HCT116 (cell line): Measurements from ENCODE around the gene KCND3. TPM values are rescaled to one million over a fixed set of nuclear protein-coding genes. Genes with fewer than 3 reads are reported as not detected.

ENCODE experiments used
- ATAC-seq: fragments of 200-7000 bp; cut with Tn5 transposase; 2 replicates; pipeline ENCODE4 v1.9.1; 2020; ENCODE audit warnings: mild to moderate bottlenecking, moderate library complexity
- BruUV-seq: library from RNA; stranded (reverse); fragments of 400-500 nt; replicated peaks from 2 replicates; lab custom pipeline; 2021; lab: Mats Ljungman, UMichigan
- CTCF ChIA-PET: fragments of 300-600 bp; sonication (Branson Sonifier 250); formaldehyde crosslinking; loops from one replicate; lab custom pipeline; 2021; ENCODE audit warnings: antibody characterized with exemption; lab: Charles Lee
- POLR2A ChIA-PET: fragments of 300-600, 350-600 bp; sonication (Branson Sonifier 250); formaldehyde crosslinking; loops from one replicate; lab custom pipeline; 2021; ENCODE audit warnings: antibody characterized with exemption; lab: Charles Lee
- RAD21 ChIA-PET, 2 experiments: fragments of 300-600 bp; sonication (Branson Sonifier 250); formaldehyde crosslinking; loops; one replicate each; lab custom pipeline; 2023; ENCODE audit warnings: low total read pairs in 2 of 2; ENCODE audit not compliant: uncharacterized antibody in 2 of 2, unreplicated experiment in 2 of 2, low non-redundant PET in 1 of 2; lab: Charles Lee
- DNase-seq: peaks from one replicate; pipeline ENCODE4 v3.0.0-alpha.2; 2010; ENCODE audit warnings: low read depth, low spot score
- H2AFZ ChIP-seq: fragments of 200-600 bp; shearing (Covaris generic), sonication (generic); 2 replicates; pipeline ENCODE4 v1.6.1; 2017; ENCODE audit warnings: low read depth, mixed run types, mixed read lengths, antibody characterized with exemption, low read length; ENCODE audit not compliant: poor library complexity, severe bottlenecking
- H3K27ac ChIP-seq: 2 replicates; pipeline ENCODE4 v1.5.1; 2012; ENCODE audit warnings: low read depth, low read length
- H3K27me3 ChIP-seq: fragments of 200-600 bp; sonication (generic); 2 replicates; pipeline ENCODE4 v1.6.1; 2016; ENCODE audit warnings: mixed run types, low read length, mixed read lengths; ENCODE audit not compliant: insufficient read depth
- H3K36me3 ChIP-seq, 2 experiments: fragments of 200-500 bp in 1 of 2; fragments of 200-600 bp in 1 of 2; sonication (Bioruptor generic) in 1 of 2; sonication (generic) in 1 of 2; 2 replicates each; pipeline versions ENCODE4 v1.5.1 to v1.6.1; 2014 to 2016; ENCODE audit warnings: low read length in 2 of 2, inconsistent platforms in 1 of 2, mixed read lengths in 1 of 2, mixed run types in 1 of 2; ENCODE audit not compliant: insufficient read depth in 2 of 2, control insufficient read depth in 1 of 2
- H3K4me1 ChIP-seq, 2 experiments: fragments of 200-600 bp in 1 of 2; sonication (generic) in 1 of 2; 2 replicates each; pipeline versions ENCODE4 v1.5.1 to v1.6.1; 2012 to 2017; ENCODE audit warnings: low read length in 2 of 2, inconsistent platforms in 1 of 2, mild to moderate bottlenecking in 1 of 2, mixed read lengths in 1 of 2, mixed run types in 1 of 2, moderate library complexity in 1 of 2; ENCODE audit not compliant: insufficient read depth in 2 of 2, control insufficient read depth in 1 of 2
- H3K4me2 ChIP-seq: fragments of 200-600 bp; sonication (generic); 2 replicates; pipeline ENCODE4 v1.6.1; 2017; ENCODE audit warnings: mixed run types, low read length, mixed read lengths
- H3K4me3 ChIP-seq, 2 experiments: fragments of 200-600 bp in 1 of 2; sonication (generic) in 1 of 2; replicated peaks in 1 of 2; 2 replicates each; pipeline ENCODE4 v1.5.1; 2011 to 2016; ENCODE audit warnings: low read length in 2 of 2, control low read depth in 1 of 2, low read depth in 1 of 2, mild to moderate bottlenecking in 1 of 2, mixed read lengths in 1 of 2, mixed run types in 1 of 2
- H3K79me2 ChIP-seq: fragments of 200-600 bp; sonication (generic); 2 replicates; pipeline ENCODE4 v1.6.1; 2017; ENCODE audit warnings: mild to moderate bottlenecking, mixed run types, low read length, moderate library complexity, mixed read lengths; ENCODE audit not compliant: insufficient read depth
- H3K9ac ChIP-seq: fragments of 200-600 bp; sonication (generic); 2 replicates; pipeline ENCODE4 v1.6.1; 2016; ENCODE audit warnings: low read length, mixed read lengths
- H3K9me2 ChIP-seq: fragments of 200-600 bp; sonication (generic), shearing (Covaris generic); 2 replicates; pipeline ENCODE4 v1.6.1; 2017; ENCODE audit warnings: mixed run types, mild to moderate bottlenecking, moderate library complexity; ENCODE audit not compliant: insufficient read depth
- H3K9me3 ChIP-seq, 2 experiments: fragments of 200-500 bp in 1 of 2; fragments of 200-600 bp in 1 of 2; sonication (Bioruptor generic) in 1 of 2; sonication (generic) in 1 of 2; 2 replicates each; pipeline ENCODE4 v1.6.1; 2014 to 2017; ENCODE audit warnings: low read length in 2 of 2, mixed read lengths in 2 of 2, inconsistent platforms in 1 of 2, low read depth in 1 of 2, mild to moderate bottlenecking in 1 of 2, mixed run types in 1 of 2, moderate library complexity in 1 of 2; ENCODE audit not compliant: control insufficient read depth in 1 of 2, insufficient read depth in 1 of 2
- H4K20me1 ChIP-seq: fragments of 200-600 bp; sonication (generic), shearing (Covaris generic); 2 replicates; pipeline ENCODE4 v1.6.1; 2017; ENCODE audit warnings: mixed run types, mild to moderate bottlenecking, moderate library complexity; ENCODE audit not compliant: insufficient read depth
- ATF3 ChIP-seq: IDR thresholded peaks from 2 replicates; pipeline ENCODE4 v1.6.1; 2012
- CBX3 ChIP-seq: IDR thresholded peaks from 2 replicates; pipeline ENCODE4 v1.6.1; 2012; ENCODE audit warnings: low read depth
- ELF1 ChIP-seq: IDR thresholded peaks from 2 replicates; pipeline ENCODE4 v1.6.1; 2012; ENCODE audit warnings: low read depth, borderline replicate concordance
- EZH2 ChIP-seq: fragments of 200-600 bp; sonication (generic); IDR thresholded peaks from 2 replicates; pipeline ENCODE4 v1.6.1; 2017; ENCODE audit warnings: antibody characterized with exemption, mixed run types
- MAX ChIP-seq: IDR thresholded peaks from 2 replicates; pipeline ENCODE4 v1.6.1; 2012
- POLR2AphosphoS5 ChIP-seq: IDR thresholded peaks from 2 replicates; pipeline ENCODE4 v1.6.1; 2011; ENCODE audit warnings: mild to moderate bottlenecking, low read depth, low read length, moderate library complexity
- SP1 ChIP-seq: IDR thresholded peaks from 2 replicates; pipeline ENCODE4 v1.6.1; 2012; ENCODE audit warnings: low read depth
- intact Hi-C: fragments of 100-400 bp; cut with micrococcal nuclease; formaldehyde crosslinking; loops from 2 replicates; pipeline ENCODE4 v1.10.0; 2022
- total RNA-seq: library from RNA; stranded (reverse); gene quantifications from one replicate; pipeline ENCODE4 v1.2.1, GENCODE V29; 2021; ENCODE audit not compliant: unreplicated experiment
- TF ChIP-seq, protein P1 (sequence below): IDR thresholded peaks from 2 replicates; pipeline ENCODE4 v1.6.1; 2012; ENCODE audit warnings: low read depth

KCND3 gene
- total RNA-seq, 1 experiment from 2014 or later: 0.44 TPM

- RAD21 ChIA-PET: no interaction called here
These were observed 212.2 kb downstream of the KCND3 start for GRCh38 chr1:111777301-111777700.

More at GRCh38 chr1:111777301-111777700, 212.2 kb downstream of the KCND3 start:
- BruUV-seq: no TSS peak
- no peaks in the 10 kb centered on the region for H3K9me3 ChIP-seq
- H3K4me2 ChIP-seq: no peak overlapping the region
- H3K4me3 ChIP-seq: no peak overlapping the region
- intact Hi-C loops: no loop called here
- TF ChIP-seq CBX3: no peak
- no peak for TF ChIP-seq EZH2
- no peak for TF ChIP-seq ATF3
- TF ChIP-seq SP1: no peak
- no peak for TF ChIP-seq MAX
- no peak for TF ChIP-seq POLR2AphosphoS5
- TF ChIP-seq, protein P1, sequence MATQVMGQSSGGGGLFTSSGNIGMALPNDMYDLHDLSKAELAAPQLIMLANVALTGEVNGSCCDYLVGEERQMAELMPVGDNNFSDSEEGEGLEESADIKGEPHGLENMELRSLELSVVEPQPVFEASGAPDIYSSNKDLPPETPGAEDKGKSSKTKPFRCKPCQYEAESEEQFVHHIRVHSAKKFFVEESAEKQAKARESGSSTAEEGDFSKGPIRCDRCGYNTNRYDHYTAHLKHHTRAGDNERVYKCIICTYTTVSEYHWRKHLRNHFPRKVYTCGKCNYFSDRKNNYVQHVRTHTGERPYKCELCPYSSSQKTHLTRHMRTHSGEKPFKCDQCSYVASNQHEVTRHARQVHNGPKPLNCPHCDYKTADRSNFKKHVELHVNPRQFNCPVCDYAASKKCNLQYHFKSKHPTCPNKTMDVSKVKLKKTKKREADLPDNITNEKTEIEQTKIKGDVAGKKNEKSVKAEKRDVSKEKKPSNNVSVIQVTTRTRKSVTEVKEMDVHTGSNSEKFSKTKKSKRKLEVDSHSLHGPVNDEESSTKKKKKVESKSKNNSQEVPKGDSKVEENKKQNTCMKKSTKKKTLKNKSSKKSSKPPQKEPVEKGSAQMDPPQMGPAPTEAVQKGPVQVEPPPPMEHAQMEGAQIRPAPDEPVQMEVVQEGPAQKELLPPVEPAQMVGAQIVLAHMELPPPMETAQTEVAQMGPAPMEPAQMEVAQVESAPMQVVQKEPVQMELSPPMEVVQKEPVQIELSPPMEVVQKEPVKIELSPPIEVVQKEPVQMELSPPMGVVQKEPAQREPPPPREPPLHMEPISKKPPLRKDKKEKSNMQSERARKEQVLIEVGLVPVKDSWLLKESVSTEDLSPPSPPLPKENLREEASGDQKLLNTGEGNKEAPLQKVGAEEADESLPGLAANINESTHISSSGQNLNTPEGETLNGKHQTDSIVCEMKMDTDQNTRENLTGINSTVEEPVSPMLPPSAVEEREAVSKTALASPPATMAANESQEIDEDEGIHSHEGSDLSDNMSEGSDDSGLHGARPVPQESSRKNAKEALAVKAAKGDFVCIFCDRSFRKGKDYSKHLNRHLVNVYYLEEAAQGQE: no peak
- TF ChIP-seq ELF1: no peak
- no peak overlapping the region for H3K27ac ChIP-seq
- H4K20me1 ChIP-seq: no peaks in the 10 kb centered on the region
- ChIA-PET POLR2A (no interaction called here), CTCF (no interaction called here)
- no peaks in the 10 kb centered on the region for H3K36me3 ChIP-seq
- H3K4me1 ChIP-seq: no peaks in the 10 kb centered on the region
- H2AFZ ChIP-seq: no peak overlapping the region
- no peaks in the 10 kb centered on the region for H3K79me2 ChIP-seq
- H3K27me3 ChIP-seq: no peaks in the 10 kb centered on the region
- DNase-seq (no peak), ATAC-seq (no peak)
- no peaks in the 10 kb centered on the region for H3K9me2 ChIP-seq
- no peak overlapping the region for H3K9ac ChIP-seq
